ENCODE results near the gene LRAT. TPM values are rescaled to one million over a fixed set of nuclear protein-coding genes. Genes with fewer than 3 reads are reported as not detected.
A peak's percentile ranks its signal among the peaks of the same experiment; 100 is the strongest.

The LRAT gene
- total and polyA plus RNA-seq, 2 of the 8 experiments (the other 6 are each of a cell fraction or from before 2014, with no cell fraction given) = 4.3 to 10.3 TPM

DNA sequence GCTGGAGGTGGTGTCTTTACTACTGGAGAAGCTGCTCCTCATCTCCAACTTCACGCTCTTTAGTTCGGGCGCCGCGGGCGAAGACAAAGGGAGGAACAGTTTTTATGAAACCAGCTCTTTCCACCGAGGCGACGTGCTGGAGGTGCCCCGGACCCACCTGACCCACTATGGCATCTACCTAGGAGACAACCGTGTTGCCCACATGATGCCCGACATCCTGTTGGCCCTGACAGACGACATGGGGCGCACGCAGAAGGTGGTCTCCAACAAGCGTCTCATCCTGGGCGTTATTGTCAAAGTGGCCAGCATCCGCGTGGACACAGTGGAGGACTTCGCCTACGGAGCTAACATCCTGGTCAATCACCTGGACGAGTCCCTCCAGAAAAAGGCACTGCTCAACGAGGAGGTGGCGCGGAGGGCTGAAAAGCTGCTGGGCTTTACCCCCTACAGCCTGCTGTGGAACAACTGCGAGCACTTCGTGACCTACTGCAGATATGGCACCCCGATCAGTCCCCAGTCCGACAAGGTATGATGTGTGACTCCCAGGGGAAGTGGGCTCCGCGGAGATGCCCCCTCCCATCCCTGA, 634 bp downstream of the LRAT start:
- Histone ChIP-seq H3K27me3 (replicated peaks in 1 of 4; ENCODE audit: control insufficient read depth in 3 of 4, extremely low read depth in 1 of 4, insufficient read depth in 3 of 4, low read length in 3 of 4) (peaks cover 0 to 33% (median 26%) of the 10 kb centered on the region in 4 experiments; a peak in 6 of 7 replicates), H3K18ac (ENCODE audit: extremely low read depth, low read length) (no peak overlapping the region; the same call in 1 of the 2 replicates), H3K36me3 (ENCODE audit: control insufficient read depth in 2 of 4, insufficient read depth in 4 of 4, low read length in 3 of 4) (no peaks in the 10 kb centered on the region; a peak in 1 of 8 replicates), H4K91ac (replicated peaks; ENCODE audit: insufficient read length, low read length) (no peak overlapping the region), H3K4me1 (replicated peaks in 1 of 4; ENCODE audit: control insufficient read depth in 3 of 4, insufficient read depth in 4 of 4, low read length in 3 of 4) (peaks cover 9 to 22% (median 17%) of the 10 kb centered on the region in 4 experiments), H2BK12ac (ENCODE audit: low read depth, low read length) (0 out of 2 replicates have a peak overlapping the region, but pooled peaks have one; percentile 80), H3K9ac (replicated peaks in 1 of 4; ENCODE audit: extremely low read depth in 1 of 4, low read depth in 3 of 4, low read length in 3 of 4) (peak overlapping the region; percentile 46 to 82 (median 68)), H4K8ac (ENCODE audit: extremely low read depth, insufficient read depth, low read length) (peak overlapping the region; percentile 59; the same call in 1 of the 2 replicates), H3K79me1 (ENCODE audit: low read depth, low read length) (peaks cover 2% of the 10 kb centered on the region; the same call in 1 of the 2 replicates), H2BK20ac (ENCODE audit: low read length) (peak overlapping the region; percentile 72), H3K4ac (replicated peaks; ENCODE audit: insufficient read length, low read depth, low read length) (no peak overlapping the region), H4K20me1 (replicated peaks in 1 of 2; ENCODE audit: control insufficient read depth in 1 of 2, insufficient read depth in 2 of 2, low read length in 2 of 2) (peaks cover 0 to 1% of the 10 kb centered on the region in 2 experiments), H2BK120ac (replicated peaks; ENCODE audit: low read depth, low read length) (no peak overlapping the region), H3K4me2 (ENCODE audit: insufficient read depth in 1 of 2, low read depth in 2 of 2, low read length in 2 of 2) (peak overlapping the region; percentile 99 to 100), H3K23me2 (ENCODE audit: low read depth, low read length) (peaks cover 25% of the 10 kb centered on the region), H3K4me3 (ENCODE audit: extremely low read depth in 1 of 4, insufficient read depth in 2 of 4, low read depth in 3 of 4, low read length in 4 of 4) (peak overlapping the region; percentile 70 to 89 (median 82)), H2AK5ac (ENCODE audit: low read depth, low read length) (no peak overlapping the region), H2BK15ac (ENCODE audit: low read length) (0 out of 2 replicates have a peak overlapping the region, but pooled peaks have one; percentile 29), H3K14ac (ENCODE audit: insufficient read length) (peak overlapping the region; percentile 5), H3K56ac (replicated peaks; ENCODE audit: insufficient read length, low read depth, low read length) (no peak overlapping the region), H3K9me3 (ENCODE audit: insufficient read depth in 2 of 2, low read depth in 1 of 2, low read length in 1 of 2) (no peaks in the 10 kb centered on the region), H3K23ac (ENCODE audit: insufficient read length) (no peak overlapping the region), H3K27ac (ENCODE audit: low read depth, low read length) (no peak overlapping the region), H4K5ac (ENCODE audit: insufficient read length, low read depth, low read length) (no peak overlapping the region), H3K79me2 (ENCODE audit: control insufficient read depth in 1 of 2, insufficient read depth in 2 of 2, low read length in 2 of 2) (peaks cover 0 to 47% of the 10 kb centered on the region in 2 experiments; a peak in 2 of 4 replicates), H2AFZ (ENCODE audit: low read length) (peak overlapping the region; percentile 90), H2BK5ac (ENCODE audit: low read depth, low read length) (no peak overlapping the region; the same call in 1 of the 2 replicates)
- DNase-seq (ENCODE audit: low read depth in 1 of 2, low spot score in 2 of 2) (no peak), FAIRE-seq (no peak)
- 3% methylated on average over 29 of the region's 31 CpGs; no CpG with 5 or more reads in 1 of the 2 experiments for WGBS, 2 experiments (ENCODE audit: extremely low coverage in 1 of 2, insufficient coverage in 1 of 2, insufficient read length in 1 of 2, insufficient replicate concordance in 2 of 2, low coverage in 1 of 2, low lambda C conversion rate in 2 of 2, missing lambda C conversion rate in 1 of 2)
- TF ChIP-seq HDAC6 (IDR thresholded peaks at IDR 0.05; ENCODE audit: low read depth, low read length) (no peak), SAP30 (IDR thresholded peaks at IDR 0.05; ENCODE audit: insufficient read depth, insufficient replicate concordance, low read length) (peak; percentile 82), GABPA (IDR thresholded peaks at IDR 0.05; ENCODE audit: borderline replicate concordance, insufficient read depth, low read length) (no peak), NANOG (IDR thresholded peaks at IDR 0.05; ENCODE audit: insufficient read depth, low read depth, low read length, poor library complexity, severe bottlenecking) (no peak), SP4 (IDR thresholded peaks at IDR 0.05; ENCODE audit: low read length) (no peak), KDM4A (IDR thresholded peaks at IDR 0.05; ENCODE audit: low read depth, low read length, severe bottlenecking) (peak; percentile 24)
- TF ChIP-seq, protein P1, sequence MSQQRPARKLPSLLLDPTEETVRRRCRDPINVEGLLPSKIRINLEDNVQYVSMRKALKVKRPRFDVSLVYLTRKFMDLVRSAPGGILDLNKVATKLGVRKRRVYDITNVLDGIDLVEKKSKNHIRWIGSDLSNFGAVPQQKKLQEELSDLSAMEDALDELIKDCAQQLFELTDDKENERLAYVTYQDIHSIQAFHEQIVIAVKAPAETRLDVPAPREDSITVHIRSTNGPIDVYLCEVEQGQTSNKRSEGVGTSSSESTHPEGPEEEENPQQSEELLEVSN (IDR thresholded peaks at IDR 0.05) = 0 out of 2 replicates have a peak, but pooled peaks have one; percentile 20
- CTCF ChIA-PET (ENCODE audit: partially characterized antibody) = interaction anchor here (0.5 to 2.5 kb wide), 22 partner anchors 9 to 463 kb away, joined by 3 to 8 read pairs (median 3); no protein-coding TSS in a partner anchor
- POLR2A ChIA-PET (ENCODE audit: partially characterized antibody) = interaction anchor here (0.7 to 8.3 kb wide), 18 partner anchors 10 to 955 kb away, joined by 3 to 80 read pairs (median 4); no protein-coding TSS in a partner anchor
